Measurements from ENCODE around the gene OR6X1. TPM values are rescaled to one million over a fixed set of nuclear protein-coding genes. Genes with fewer than 3 reads are reported as not detected.

Gene OR6X1
- total and polyA plus RNA-seq, 9 of the 15 experiments (the other 6 are each of a cell fraction or from before 2014, with no cell fraction given) = not detected

GRCh38 chr11:123755344-123755743 is 1.0 kb upstream of the OR6X1 start:
- H3K36me3 ChIP-seq (ENCODE audit: control insufficient read depth, insufficient read depth, low read length) = no peaks in the 10 kb centered on the region
- no TSS peak for BruUV-seq (replicated peaks)
- ATAC-seq (no peak), FAIRE-seq (no peak), DNase-seq (ENCODE audit: extremely low read depth in 1 of 4, low spot score in 3 of 4) (no peak)
- CTCF ChIA-PET (ENCODE audit: low intra/inter-chr PET ratio) = no interaction called here
- no peak overlapping the region for H3K4me2 ChIP-seq (ENCODE audit: insufficient read depth, low read length)
- H3K79me2 ChIP-seq (ENCODE audit: control insufficient read depth, insufficient read depth, low read length) = no peaks in the 10 kb centered on the region
- H3K27me3 ChIP-seq (ENCODE audit: control insufficient read depth in 2 of 2, insufficient read depth in 2 of 2, low read length in 2 of 2) = peaks cover 6 to 8% of the 10 kb centered on the region in 2 experiments; a peak in 4 of 5 replicates
- no peaks in the 10 kb centered on the region for H4K20me1 ChIP-seq (replicated peaks; ENCODE audit: control insufficient read depth, insufficient read depth, low read length)
- no peak overlapping the region for H3K27ac ChIP-seq (ENCODE audit: extremely low read depth, low read depth, low read length)
- no peaks in the 10 kb centered on the region for H3K4me1 ChIP-seq (replicated peaks in 1 of 2; ENCODE audit: control insufficient read depth in 2 of 2, insufficient read depth in 2 of 2, low read length in 2 of 2)
- no peaks in the 10 kb centered on the region for H3K9me1 ChIP-seq (ENCODE audit: control insufficient read depth, insufficient read depth, low read length)
- TF ChIP-seq CTBP1 (IDR thresholded peaks at IDR 0.05; ENCODE audit: borderline replicate concordance) (no peak), RNF2 (IDR thresholded peaks at IDR 0.05) (no peak)
- intact Hi-C loops (cut with micrococcal nuclease) = no loop called here
- in situ Hi-C loops (cut with MboI) = no loop called here
- H3K9ac ChIP-seq (ENCODE audit: insufficient read depth in 1 of 2, low read depth in 2 of 2, low read length in 2 of 2) = no peak overlapping the region
- no peaks in the 10 kb centered on the region for H3K9me3 ChIP-seq (replicated peaks; ENCODE audit: control insufficient read depth, insufficient read depth, low read depth, low read length)
- H2AFZ ChIP-seq (ENCODE audit: low read depth, low read length) = no peak overlapping the region
- H3K4me3 ChIP-seq = no peak overlapping the region
- POLR2A ChIA-PET = interaction anchor here (0.7 to 1.2 kb wide), 2 partner anchors 13 to 50 kb away, joined by 3 to 4 read pairs; no protein-coding TSS in a partner anchor

GRCh38 chr11:123753110-123753509 is 1.2 kb downstream of the OR6X1 start:
- no peak overlapping the region for H3K27ac ChIP-seq (ENCODE audit: extremely low read depth, low read depth, low read length)
- no peaks in the 10 kb centered on the region for H4K20me1 ChIP-seq (replicated peaks; ENCODE audit: control insufficient read depth, insufficient read depth, low read length)
- no peaks in the 10 kb centered on the region for H3K36me3 ChIP-seq (ENCODE audit: control insufficient read depth, insufficient read depth, low read length)
- CTCF ChIA-PET (ENCODE audit: low intra/inter-chr PET ratio) = no interaction called here
- peaks cover 6 to 8% of the 10 kb centered on the region in 2 experiments; a peak in 3 of 5 replicates for H3K27me3 ChIP-seq (ENCODE audit: control insufficient read depth in 2 of 2, insufficient read depth in 2 of 2, low read length in 2 of 2)
- intact Hi-C loops (cut with micrococcal nuclease) = no loop called here
- no TSS peak for BruUV-seq (replicated peaks)
- H3K9me3 ChIP-seq (replicated peaks; ENCODE audit: control insufficient read depth, insufficient read depth, low read depth, low read length) = no peaks in the 10 kb centered on the region
- POLR2A ChIA-PET = no interaction called here
- ATAC-seq (no peak), FAIRE-seq (no peak), DNase-seq (ENCODE audit: extremely low read depth in 1 of 4, low spot score in 3 of 4) (no peak)
- no peak overlapping the region for H3K4me3 ChIP-seq
- in situ Hi-C loops (cut with MboI) = no loop called here
- no peak overlapping the region for H3K4me2 ChIP-seq (ENCODE audit: insufficient read depth, low read length)
- H3K4me1 ChIP-seq (replicated peaks in 1 of 2; ENCODE audit: control insufficient read depth in 2 of 2, insufficient read depth in 2 of 2, low read length in 2 of 2) = no peaks in the 10 kb centered on the region
- H3K79me2 ChIP-seq (ENCODE audit: control insufficient read depth, insufficient read depth, low read length) = no peaks in the 10 kb centered on the region
- no peak overlapping the region for H3K9ac ChIP-seq (ENCODE audit: insufficient read depth in 1 of 2, low read depth in 2 of 2, low read length in 2 of 2)
- H3K9me1 ChIP-seq (ENCODE audit: control insufficient read depth, insufficient read depth, low read length) = no peaks in the 10 kb centered on the region
- no peak overlapping the region for H2AFZ ChIP-seq (ENCODE audit: low read depth, low read length)
- TF ChIP-seq PML (IDR thresholded peaks at IDR 0.05; ENCODE audit: low read length) (no peak), PKNOX1 (IDR thresholded peaks at IDR 0.05) (no peak), IRF1 (CRISPR knock-in tag; IDR thresholded peaks at IDR 0.05; ENCODE audit: borderline replicate concordance) (no peak), MAFG (tag; conservative IDR thresholded peaks at IDR 0.05) (no peak), WHSC1 (IDR thresholded peaks at IDR 0.05; ENCODE audit: low read length) (no peak), ZSCAN29 (IDR thresholded peaks at IDR 0.05) (no peak), TFAM (CRISPR knock-in tag; conservative IDR thresholded peaks at IDR 0.05) (no peak), AFF4 (CRISPR knock-in tag; IDR thresholded peaks at IDR 0.05) (no peak), POLR2B (IDR thresholded peaks at IDR 0.05; ENCODE audit: low read depth, partially characterized antibody) (no peak), RFX1 (IDR thresholded peaks at IDR 0.05) (no peak), SMARCC2 (IDR thresholded peaks at IDR 0.05; ENCODE audit: low read depth) (no peak), NCOA2 (IDR thresholded peaks at IDR 0.05; ENCODE audit: partially characterized antibody in 2 of 2) (no peak)

Measured in K562 (cell line).